Activated naive CD8-positive, alpha-beta T cell treated with anti-CD3 and anti-CD28 coated beads for 36 hours (primary cell): ENCODE data around the gene SPANXN3. TPM values are rescaled to one million over a fixed set of nuclear protein-coding genes. Genes with fewer than 3 reads are reported as not detected.
"Not testable (repeated sequence)": the region's sequence is repeated elsewhere in the genome, so short reads cannot be mapped to it uniquely, and the experiment has no call there.

Source experiments
- DNase-seq: peaks from one replicate; pipeline ENCODE4 v3.0.0; 2021
- H3K27ac Mint-ChIP-seq: one replicate; pipeline ENCODE4 v1.8.0; 2022; ENCODE audit warnings: mild to moderate bottlenecking, moderate library complexity, mixed read lengths
- H3K27me3 Mint-ChIP-seq: one replicate; pipeline ENCODE4 v1.8.0; 2022; ENCODE audit warnings: mild to moderate bottlenecking, mixed read lengths
- H3K36me3 Mint-ChIP-seq: one replicate; pipeline ENCODE4 v1.8.0; 2021; ENCODE audit warnings: mild to moderate bottlenecking, mixed read lengths
- H3K4me1 Mint-ChIP-seq: one replicate; pipeline ENCODE4 v1.8.0; 2021; ENCODE audit warnings: mixed read lengths
- H3K4me3 Mint-ChIP-seq: one replicate; pipeline ENCODE4 v1.8.0; 2022; ENCODE audit warnings: mild to moderate bottlenecking, moderate library complexity, mixed read lengths
- H3K9me3 Mint-ChIP-seq: one replicate; pipeline ENCODE4 v1.8.0; 2022; ENCODE audit warnings: mixed read lengths
- total RNA-seq, 2 experiments: library from RNA; stranded (reverse); gene quantifications; one replicate each; pipeline ENCODE4 v1.2.3, GENCODE V29; 2021

The SPANXN3 gene
- total RNA-seq = not detected

DNA sequence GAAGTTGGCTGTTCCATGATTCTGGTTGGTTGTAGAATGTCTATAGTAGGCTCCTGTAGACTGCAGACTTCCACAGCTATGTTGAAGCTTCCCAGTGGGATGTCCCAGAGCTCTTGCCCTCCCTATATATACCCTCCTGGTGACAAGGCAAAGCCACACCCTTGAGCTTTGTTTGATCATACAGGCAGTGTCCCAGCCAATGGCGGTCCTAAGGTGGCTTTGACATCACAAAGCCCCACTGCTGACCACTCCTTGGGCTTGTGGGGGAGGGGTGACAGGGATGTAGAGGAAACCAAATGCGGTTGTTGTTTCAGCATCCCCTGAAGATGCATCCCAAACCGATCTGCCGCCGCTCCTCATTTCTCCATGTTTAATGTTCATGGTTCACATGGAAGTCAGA is at the start of gene SPANXN3:
TSS of gene SPANXN3 (minus strand) at position 101 of the 400 bp plus-strand sequence. CDS start at position 17, 84 bp downstream.
- DNase-seq, H3K9me3 Mint-ChIP-seq, H3K4me1 Mint-ChIP-seq, H3K27ac Mint-ChIP-seq, H3K36me3 Mint-ChIP-seq, H3K4me3 Mint-ChIP-seq, H3K27me3 Mint-ChIP-seq: not testable (repeated sequence)

DNA sequence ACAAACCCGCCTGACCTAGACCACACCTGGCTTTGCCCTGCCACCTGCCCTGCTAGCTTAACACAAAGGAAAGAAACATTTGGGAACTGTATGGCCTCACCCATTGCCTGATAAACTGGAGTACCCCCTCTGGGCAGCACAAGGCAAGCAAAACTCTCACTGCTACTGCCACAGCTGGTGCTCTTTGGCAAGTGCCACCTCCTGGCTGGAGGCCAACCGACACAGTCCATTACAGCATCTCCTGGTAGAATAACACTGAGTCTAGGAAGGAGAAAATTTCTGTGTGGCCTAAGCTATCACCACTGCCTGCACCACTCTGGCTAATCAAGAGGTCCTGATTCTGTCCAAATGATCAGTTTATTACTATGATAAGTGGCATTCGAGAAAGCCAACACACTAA is 18.9 kb upstream of the SPANXN3 start:
- H3K4me1 Mint-ChIP-seq = no peaks in the 10 kb centered on the region
- no peak overlapping the region for H3K27ac Mint-ChIP-seq
- no peaks in the 10 kb centered on the region for H3K9me3 Mint-ChIP-seq
- H3K4me3 Mint-ChIP-seq = no peak overlapping the region
- no peaks in the 10 kb centered on the region for H3K27me3 Mint-ChIP-seq
- H3K36me3 Mint-ChIP-seq = no peaks in the 10 kb centered on the region
- no peak for DNase-seq

DNA sequence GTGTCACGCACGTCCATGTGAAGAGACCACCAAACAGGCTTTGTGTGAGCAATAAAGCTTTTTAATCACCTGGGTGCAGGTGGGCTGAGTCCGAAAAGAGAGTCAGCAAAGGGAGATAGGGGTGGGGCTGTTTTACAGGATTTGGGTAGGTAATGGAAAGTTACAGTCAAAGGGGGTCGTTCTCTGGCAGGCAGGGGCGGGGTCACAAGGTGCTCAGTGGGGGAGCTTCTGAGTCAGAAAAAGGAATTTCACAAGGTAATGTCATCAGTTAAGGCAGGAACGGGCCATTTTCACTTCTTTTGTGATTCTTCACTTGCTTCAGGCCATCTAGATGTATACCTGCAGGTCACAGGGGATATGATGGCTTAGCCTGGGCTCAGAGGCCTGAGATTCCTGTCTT is 15.1 kb downstream of the SPANXN3 start:
- not testable (repeated sequence) for H3K27me3 Mint-ChIP-seq, H3K27ac Mint-ChIP-seq, H3K4me3 Mint-ChIP-seq, H3K9me3 Mint-ChIP-seq, H3K4me1 Mint-ChIP-seq, DNase-seq, H3K36me3 Mint-ChIP-seq

DNA sequence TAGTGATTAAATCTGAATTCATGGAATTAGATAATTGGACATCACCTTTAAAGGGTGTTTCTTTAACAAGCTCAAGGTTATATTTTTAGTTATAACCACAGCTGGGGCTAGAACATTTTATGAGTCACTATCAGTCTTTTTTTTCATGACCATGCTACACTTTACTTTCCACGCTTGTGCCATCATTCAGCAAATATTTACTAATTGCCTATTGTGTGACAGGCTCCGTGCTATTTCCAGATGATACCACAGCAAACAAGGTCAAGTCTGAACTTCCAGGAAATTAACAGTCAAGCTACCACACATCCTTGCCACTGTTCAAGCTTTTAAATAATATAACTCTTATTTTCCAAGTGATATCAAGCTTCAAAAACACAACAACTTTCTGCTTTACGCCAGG is 16.5 kb downstream of the SPANXN3 start:
- DNase-seq = no peak
- Mint-ChIP-seq H3K36me3 (no peaks in the 10 kb centered on the region), H3K9me3 (peaks cover 1% of the 10 kb centered on the region), H3K27me3 (no peaks in the 10 kb centered on the region), H3K4me3 (no peak overlapping the region), H3K27ac (no peak overlapping the region), H3K4me1 (no peaks in the 10 kb centered on the region)

DNA sequence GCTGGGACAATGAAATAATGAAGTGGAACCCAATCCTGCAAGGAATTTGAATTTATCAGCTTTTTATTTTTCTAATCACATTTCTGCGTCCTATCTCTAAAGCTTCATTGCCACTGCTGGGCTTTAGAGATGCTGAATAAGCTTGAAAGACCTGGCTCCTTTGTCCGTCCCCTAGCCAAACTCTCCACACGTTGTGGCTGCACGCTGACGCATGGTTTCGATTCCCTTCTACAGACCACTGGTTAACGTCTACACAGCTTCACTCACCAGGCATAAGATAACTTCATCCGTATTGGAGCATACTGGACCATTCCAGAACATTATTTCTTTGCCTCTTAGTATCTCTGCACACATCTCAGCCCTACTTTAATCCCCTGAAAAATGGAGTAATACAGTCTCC is 31.2 kb downstream of the SPANXN3 start:
- Mint-ChIP-seq H3K27me3 (no peaks in the 10 kb centered on the region), H3K9me3 (no peaks in the 10 kb centered on the region), H3K27ac (no peak overlapping the region), H3K4me3 (no peak overlapping the region), H3K4me1 (no peaks in the 10 kb centered on the region), H3K36me3 (no peaks in the 10 kb centered on the region)
- no peak for DNase-seq

- no peak for DNase-seq
- Mint-ChIP-seq H3K27ac (no peak overlapping the region), H3K36me3 (no peaks in the 10 kb centered on the region), H3K4me3 (no peak overlapping the region), H3K4me1 (no peaks in the 10 kb centered on the region), H3K9me3 (no peaks in the 10 kb centered on the region), H3K27me3 (no peaks in the 10 kb centered on the region)
These were observed 40.5 kb downstream of the SPANXN3 start for GRCh38 chrX:143476751-143477150.

DNA sequence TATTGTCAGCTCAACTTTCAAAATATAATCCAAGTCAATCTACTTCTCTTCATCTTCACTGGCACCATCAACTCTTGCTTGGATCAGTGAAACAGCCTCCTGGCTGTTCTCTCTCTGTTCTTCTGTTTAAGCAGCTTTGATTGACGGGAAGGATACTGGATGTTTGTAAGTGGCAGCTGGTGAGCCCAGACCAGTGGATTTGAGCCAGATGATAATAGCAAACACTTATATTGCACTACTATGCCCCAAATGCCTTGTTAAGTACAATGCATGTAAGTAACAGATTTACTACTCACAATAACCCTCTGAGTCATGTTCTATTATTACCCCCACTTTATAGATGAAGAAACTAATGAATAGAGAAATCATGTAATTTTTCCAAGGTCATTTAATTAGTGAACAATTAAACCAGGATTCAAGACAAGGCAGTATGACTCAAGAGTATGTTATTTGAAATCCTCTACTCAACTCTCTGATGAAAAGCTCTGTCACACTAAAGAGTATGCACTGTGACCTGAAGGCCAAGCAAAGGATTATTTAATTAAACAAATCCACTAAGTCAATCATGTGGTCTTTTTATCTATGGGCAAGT is 44.8 kb downstream of the SPANXN3 start:
- Mint-ChIP-seq H3K27me3 (no peaks in the 10 kb centered on the region), H3K9me3 (no peaks in the 10 kb centered on the region), H3K27ac (no peak overlapping the region), H3K36me3 (no peaks in the 10 kb centered on the region), H3K4me3 (no peak overlapping the region), H3K4me1 (no peaks in the 10 kb centered on the region)
- DNase-seq = no peak

- DNase-seq = no peak
These were observed 51.1 kb downstream of the SPANXN3 start for GRCh38 chrX:143466130-143466529.

DNA sequence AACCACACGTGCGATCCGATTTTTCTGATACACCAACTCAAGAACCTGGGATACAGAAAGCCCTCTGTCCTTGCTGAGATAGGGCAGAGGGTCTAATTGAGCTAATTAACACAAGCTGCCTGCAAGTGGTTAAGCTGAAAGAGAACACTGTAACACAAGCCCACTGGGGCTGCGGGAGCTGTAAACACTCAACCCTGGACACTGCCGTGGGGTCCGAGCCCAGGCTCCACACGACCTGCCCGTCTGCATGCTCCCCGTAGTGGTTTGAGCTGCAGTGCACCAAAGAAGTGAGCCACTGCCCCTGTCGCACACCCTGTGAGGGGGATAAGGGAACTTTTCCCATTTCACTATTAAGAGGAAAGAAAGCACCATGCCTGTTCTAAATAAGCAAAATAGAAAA is 54.6 kb downstream of the SPANXN3 start:
- Mint-ChIP-seq H3K4me3 (no peak overlapping the region), H3K27ac (no peak overlapping the region), H3K27me3 (no peaks in the 10 kb centered on the region), H3K4me1 (no peaks in the 10 kb centered on the region), H3K9me3 (no peaks in the 10 kb centered on the region), H3K36me3 (no peaks in the 10 kb centered on the region)
- no peak for DNase-seq

More at GRCh38 chrX:143466130-143466529, 51.1 kb downstream of the SPANXN3 start:
- H3K27me3 Mint-ChIP-seq = no peaks in the 10 kb centered on the region
- H3K36me3 Mint-ChIP-seq = no peaks in the 10 kb centered on the region
- no peaks in the 10 kb centered on the region for H3K9me3 Mint-ChIP-seq
- no peak overlapping the region for H3K27ac Mint-ChIP-seq
- H3K4me1 Mint-ChIP-seq = no peaks in the 10 kb centered on the region
- H3K4me3 Mint-ChIP-seq = no peak overlapping the region

GRCh38 chrX:143461606-143462005 is 55.7 kb downstream of the SPANXN3 start:
- Mint-ChIP-seq H3K4me3 (no peak overlapping the region), H3K4me1 (no peaks in the 10 kb centered on the region), H3K36me3 (no peaks in the 10 kb centered on the region), H3K9me3 (no peaks in the 10 kb centered on the region), H3K27ac (no peak overlapping the region), H3K27me3 (no peaks in the 10 kb centered on the region)
- DNase-seq = no peak

Other genes starting within 250 kb of the SPANXN3 start
- not detected for gene SLITRK4, start 118.6 kb upstream of the SPANXN3 start, total RNA-seq
- not detected for gene SPANXN2, start 203.3 kb upstream of the SPANXN3 start, total RNA-seq